H1 (cell line): Measurements from ENCODE around the gene LYRM4. TPM values are rescaled to one million over a fixed set of nuclear protein-coding genes. Genes with fewer than 3 reads are reported as not detected.

Experiments used
- CTCF ChIA-PET: fragments of 300-600 bp; sonication (Branson Sonifier 250); formaldehyde crosslinking; loops from one replicate; lab custom pipeline; 2021; ENCODE audit not compliant: partially characterized antibody; lab: Charles Lee
- POLR2A ChIA-PET: fragments of 300-600 bp; sonication (Branson Sonifier 250); formaldehyde crosslinking; loops from one replicate; lab custom pipeline; 2021; ENCODE audit warnings: inconsistent platforms; ENCODE audit not compliant: partially characterized antibody; lab: Charles Lee
- DNase-seq, 2 experiments: peaks; one replicate each; pipeline versions ENCODE4 v3.0.0 to v3.0.0-alpha.2; 2010 to 2022; ENCODE audit warnings: low spot score in 2 of 2, low read depth in 1 of 2, mixed read lengths in 1 of 2
- FAIRE-seq: peaks from 2 replicates; lab custom pipeline; 2011; peaks lifted over from hg19 to GRCh38; lab: Jason Lieb, UNC
- H2AFZ ChIP-seq: 2 replicates; pipeline ENCODE4 v1.8.1; 2012; ENCODE audit warnings: low read length, inconsistent platforms
- H2AK5ac ChIP-seq: 2 replicates; pipeline ENCODE4 v1.6.1; 2013; ENCODE audit warnings: low read depth, low read length
- H2BK120ac ChIP-seq: replicated peaks from 2 replicates; pipeline ENCODE3; 2013; ENCODE audit warnings: low read depth, low read length, inconsistent platforms
- H2BK12ac ChIP-seq: 2 replicates; pipeline ENCODE4 v1.6.1; 2013; ENCODE audit warnings: low read depth, low read length
- H2BK15ac ChIP-seq: 2 replicates; pipeline ENCODE4 v1.6.1; 2013; ENCODE audit warnings: low read length
- H2BK20ac ChIP-seq: 2 replicates; pipeline ENCODE4 v1.6.1; 2013; ENCODE audit warnings: low read length
- H2BK5ac ChIP-seq: 2 replicates; pipeline ENCODE4 v1.6.1; 2013; ENCODE audit warnings: low read depth, low read length
- H3K14ac ChIP-seq: 2 replicates; pipeline ENCODE4 v1.6.1; 2013; ENCODE audit warnings: inconsistent platforms; ENCODE audit not compliant: insufficient read length
- H3K18ac ChIP-seq: 2 replicates; pipeline ENCODE4 v1.6.1; 2013; ENCODE audit warnings: low read length; ENCODE audit errors: extremely low read depth
- H3K23ac ChIP-seq: 2 replicates; pipeline ENCODE4 v1.6.1; 2013; ENCODE audit warnings: inconsistent platforms; ENCODE audit not compliant: insufficient read length
- H3K23me2 ChIP-seq: 2 replicates; pipeline ENCODE4 v1.6.1; 2013; ENCODE audit warnings: low read depth, low read length
- H3K27ac ChIP-seq: 2 replicates; pipeline ENCODE4 v1.6.1; 2011; ENCODE audit warnings: low read depth, low read length, inconsistent platforms
- H3K27me3 ChIP-seq, 4 experiments: replicated peaks in 1 of 4; 1 replicate in 1 of 4; 2 replicates in 3 of 4; pipeline versions ENCODE4 v1.6.1 to v1.8.1; 2011 to 2013; ENCODE audit warnings: low read length in 3 of 4, mild to moderate bottlenecking in 3 of 4, inconsistent platforms in 2 of 4, mixed read lengths in 2 of 4, moderate library complexity in 1 of 4; ENCODE audit not compliant: control insufficient read depth in 3 of 4, insufficient read depth in 3 of 4; ENCODE audit errors: extremely low read depth in 1 of 4
- H3K36me3 ChIP-seq, 4 experiments: 2 replicates each; pipeline versions ENCODE4 v1.6.1 to v1.8.1; 2011 to 2013; ENCODE audit warnings: mild to moderate bottlenecking in 4 of 4, low read length in 3 of 4, moderate library complexity in 2 of 4, control low read depth in 1 of 4, inconsistent platforms in 1 of 4; ENCODE audit not compliant: insufficient read depth in 4 of 4, control insufficient read depth in 2 of 4
- H3K4ac ChIP-seq: replicated peaks from 2 replicates; pipeline ENCODE3; 2013; ENCODE audit warnings: low read length, low read depth, mixed read lengths, inconsistent platforms; ENCODE audit not compliant: insufficient read length
- H3K4me1 ChIP-seq, 4 experiments: replicated peaks in 1 of 4; 1 replicate in 1 of 4; 2 replicates in 3 of 4; pipeline versions ENCODE4 v1.6.1 to v1.8.1; 2011 to 2013; ENCODE audit warnings: low read length in 3 of 4, inconsistent platforms in 2 of 4, mixed read lengths in 1 of 4; ENCODE audit not compliant: insufficient read depth in 4 of 4, control insufficient read depth in 3 of 4
- H3K4me2 ChIP-seq, 2 experiments: 2 replicates each; pipeline versions ENCODE4 v1.6.1 to v1.8.1; 2011 to 2013; ENCODE audit warnings: low read depth in 2 of 2, low read length in 2 of 2, control low read depth in 1 of 2, inconsistent platforms in 1 of 2, mild to moderate bottlenecking in 1 of 2; ENCODE audit not compliant: insufficient read depth in 1 of 2
- H3K4me3 ChIP-seq, 4 experiments: fragments of 200-600, 300-600 bp in 1 of 4; sonication (generic), shearing (Covaris generic), sonication (Bioruptor Twin) in 1 of 4; 2 replicates each; pipeline versions ENCODE4 v1.5.1 to v1.8.1; 2011 to 2016; ENCODE audit warnings: low read length in 4 of 4, low read depth in 3 of 4, control low read depth in 2 of 4, inconsistent platforms in 2 of 4, mild to moderate bottlenecking in 2 of 4, mixed read lengths in 1 of 4, moderate library complexity in 1 of 4; ENCODE audit not compliant: insufficient read depth in 2 of 4; ENCODE audit errors: extremely low read depth in 1 of 4
- H3K56ac ChIP-seq: replicated peaks from 2 replicates; pipeline ENCODE3; 2013; ENCODE audit warnings: low read depth, mild to moderate bottlenecking, mixed read lengths, low read length, inconsistent platforms; ENCODE audit not compliant: insufficient read length
- H3K79me1 ChIP-seq: 2 replicates; pipeline ENCODE4 v1.6.1; 2013; ENCODE audit warnings: low read depth, low read length, control low read depth
- H3K79me2 ChIP-seq, 2 experiments: 2 replicates each; pipeline versions ENCODE4 v1.6.1 to v1.8.1; 2012 to 2013; ENCODE audit warnings: low read length in 2 of 2, mild to moderate bottlenecking in 2 of 2, inconsistent platforms in 1 of 2; ENCODE audit not compliant: insufficient read depth in 2 of 2, control insufficient read depth in 1 of 2
- H3K9ac ChIP-seq, 4 experiments: replicated peaks in 1 of 4; 1 replicate in 1 of 4; 2 replicates in 3 of 4; pipeline versions ENCODE4 v1.6.1 to v1.8.1; 2011 to 2013; ENCODE audit warnings: low read depth in 3 of 4, low read length in 3 of 4, control low read depth in 2 of 4, mild to moderate bottlenecking in 2 of 4, moderate library complexity in 2 of 4, inconsistent platforms in 1 of 4; ENCODE audit errors: extremely low read depth in 1 of 4
- H3K9me3 ChIP-seq, 2 experiments: 2 replicates each; pipeline versions ENCODE4 v1.6.1 to v1.8.1; 2012 to 2013; ENCODE audit warnings: mild to moderate bottlenecking in 2 of 2, moderate library complexity in 2 of 2, control low read depth in 1 of 2, inconsistent platforms in 1 of 2, low read depth in 1 of 2, low read length in 1 of 2, mixed read lengths in 1 of 2; ENCODE audit not compliant: insufficient read depth in 2 of 2
- H4K20me1 ChIP-seq, 2 experiments: replicated peaks in 1 of 2; 2 replicates each; pipeline versions ENCODE3 to v1.8.1; 2011 to 2013; ENCODE audit warnings: inconsistent platforms in 2 of 2, low read length in 2 of 2, mild to moderate bottlenecking in 1 of 2; ENCODE audit not compliant: insufficient read depth in 2 of 2, control insufficient read depth in 1 of 2
- H4K5ac ChIP-seq: 2 replicates; pipeline ENCODE4 v1.6.1; 2013; ENCODE audit warnings: low read length, low read depth, mixed read lengths, inconsistent platforms; ENCODE audit not compliant: insufficient read length
- H4K8ac ChIP-seq: 2 replicates; pipeline ENCODE4 v1.8.0; 2013; ENCODE audit warnings: mild to moderate bottlenecking, moderate library complexity, low read length, inconsistent platforms; ENCODE audit not compliant: insufficient read depth; ENCODE audit errors: extremely low read depth
- H4K91ac ChIP-seq: replicated peaks from 2 replicates; pipeline ENCODE3; 2013; ENCODE audit warnings: low read length, mixed read lengths, inconsistent platforms; ENCODE audit not compliant: insufficient read length
- ASH2L ChIP-seq: fragments of 200-600, 300-600 bp; sonication (generic); IDR thresholded peaks from one replicate; pipeline ENCODE4 v1.7.1; 2017; ENCODE audit warnings: low read length
- CHD2 ChIP-seq: IDR thresholded peaks from 2 replicates; pipeline ENCODE4 v1.6.1; 2012; ENCODE audit warnings: low read length, improper control_type of control experiment
- EZH2 ChIP-seq: fragments of 200-600 bp; sonication (generic); IDR thresholded peaks from 2 replicates; pipeline ENCODE4 v1.7.1; 2012; ENCODE audit warnings: low read depth, mild to moderate bottlenecking, moderate library complexity, low read length, inconsistent platforms; ENCODE audit not compliant: severe bottlenecking
- JUND ChIP-seq: IDR thresholded peaks from 2 replicates; pipeline ENCODE4 v1.6.1; 2011; ENCODE audit warnings: mild to moderate bottlenecking, improper control_type of control experiment, low read length
- KDM1A ChIP-seq: fragments of 200-600, 300-600 bp; sonication (generic); IDR thresholded peaks from 2 replicates; pipeline ENCODE4 v1.7.1; 2016; ENCODE audit warnings: mild to moderate bottlenecking, low read length, borderline replicate concordance
- POLR2AphosphoS5 ChIP-seq: IDR thresholded peaks from 2 replicates; pipeline ENCODE4 v1.6.1; 2011; ENCODE audit warnings: low read depth, low read length
- POU5F1 ChIP-seq: IDR thresholded peaks from 2 replicates; pipeline ENCODE4 v1.6.1; 2011; ENCODE audit warnings: low read depth, mild to moderate bottlenecking, low read length, moderate library complexity
- SIRT6 ChIP-seq: IDR thresholded peaks from one replicate; pipeline ENCODE4 v1.7.1; 2012; ENCODE audit warnings: low read length, inconsistent platforms
- SP2 ChIP-seq: IDR thresholded peaks from 2 replicates; pipeline ENCODE4 v1.6.1; 2012; ENCODE audit warnings: mild to moderate bottlenecking, low read length, inconsistent platforms
- SUZ12 ChIP-seq: fragments of 200-600 bp; sonication (generic); IDR thresholded peaks from 2 replicates; pipeline ENCODE4 v1.6.1; 2012; ENCODE audit warnings: mild to moderate bottlenecking, inconsistent platforms, low read length, moderate library complexity, mixed read lengths
- WGBS, 2 experiments: shearing (Covaris generic) in 1 of 2; methylation state at CpG; one replicate each; pipeline versions ENCODE4 v1.1.6 to v1.1.7; 2013 to 2015; ENCODE audit warnings: low lambda C conversion rate in 2 of 2, mixed read lengths in 2 of 2, inconsistent platforms in 1 of 2, low coverage in 1 of 2, missing lambda C conversion rate in 1 of 2; ENCODE audit not compliant: insufficient replicate concordance in 2 of 2, insufficient coverage in 1 of 2, insufficient read length in 1 of 2; ENCODE audit errors: extremely low coverage in 1 of 2, missing lambda C conversion rate in 1 of 2; 5-methylcytosine and 5-hydroxymethylcytosine counted together
- polyA plus RNA-seq, 7 experiments: library from polyadenylated mRNA; depleted of rRNA in 3 of 7; stranded (reverse) in 5 of 7; unstranded in 2 of 7; fragments of >200 nt in 5 of 7; fragments of 200-250 nt in 2 of 7; gene quantifications; 1 replicate in 5 of 7; 2 replicates in 1 of 7; 4 replicates in 1 of 7; pipeline versions ENCODE4 v1.2.1 to v1.2.3, GENCODE V29; 2011 to 2013; ENCODE audit warnings: missing spikeins in 2 of 7, mixed read lengths in 2 of 7
- total RNA-seq: library from RNA; stranded (reverse); fragmentation: NEBNext Ultra II Directional; extraction: Animal tissue kit (Norgen Biotek cat#: 25700); gene quantifications from 2 replicates; pipeline ENCODE4 v1.2.1, GENCODE V29; 2021

LYRM4 gene
- total and polyA plus RNA-seq, 2 of the 8 experiments (the other 6 are each of a cell fraction or from before 2014, with no cell fraction given): 56.6 to 62.8 TPM

DNA sequence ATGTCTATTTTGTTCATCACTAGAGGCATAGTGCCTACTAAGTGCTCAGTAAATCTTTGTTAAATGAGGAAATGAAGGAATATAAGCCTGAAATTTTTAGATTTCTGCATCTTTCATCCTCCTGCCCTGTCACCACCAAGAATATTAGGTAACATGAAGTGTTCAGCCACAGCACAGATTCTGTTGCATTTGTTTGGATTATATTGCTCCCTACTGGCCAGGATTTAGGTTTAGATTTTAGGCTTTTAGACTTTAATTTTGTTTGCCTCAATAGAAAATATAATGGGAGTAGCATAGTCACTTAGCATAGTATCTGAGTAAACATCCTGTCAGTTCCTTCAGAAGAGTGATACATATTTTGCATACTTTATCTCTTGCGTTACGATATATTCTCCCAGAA is 14.7 kb upstream of the LYRM4 start:
- no peak overlapping the region for H4K8ac ChIP-seq
- H3K14ac ChIP-seq: no peak overlapping the region
- H3K27me3 ChIP-seq: no peaks in the 10 kb centered on the region
- POLR2A ChIA-PET: interaction anchor here (0.9 to 1.5 kb wide), 3 partner anchors 8 to 16 kb away, joined by 3 to 5 read pairs (median 4); partner anchors contain the start of genes FARS2 and LYRM4
- H2AFZ ChIP-seq: no peak overlapping the region
- H4K20me1 ChIP-seq: peaks cover 0 to 3% of the 10 kb centered on the region in 2 experiments
- H2BK15ac ChIP-seq: no peak overlapping the region
- H3K9me3 ChIP-seq: no peaks in the 10 kb centered on the region
- no peak overlapping the region for H3K4ac ChIP-seq
- CTCF ChIA-PET: interaction anchor here (1.0 to 2.1 kb wide), 4 partner anchors 9 to 61 kb away, joined by 3 to 8 read pairs (median 6); no protein-coding TSS in a partner anchor
- FAIRE-seq: no peak
- H4K91ac ChIP-seq: no peak overlapping the region
- no peak overlapping the region for H3K4me2 ChIP-seq
- H3K27ac ChIP-seq: no peak overlapping the region
- H3K9ac ChIP-seq: no peak overlapping the region
- no peak overlapping the region for H3K4me3 ChIP-seq
- no peak overlapping the region for H4K5ac ChIP-seq
- peaks cover 0 to 9% (median 0%) of the 10 kb centered on the region in 4 experiments; a peak in 1 of 7 replicates for H3K4me1 ChIP-seq
- H3K18ac ChIP-seq: no peak overlapping the region
- no peak overlapping the region for H2BK5ac ChIP-seq
- no peak overlapping the region for H3K23ac ChIP-seq
- H3K79me1 ChIP-seq: peaks cover 2% of the 10 kb centered on the region; the same call in 1 of the 2 replicates
- no peak for DNase-seq
- no peak overlapping the region for H2BK20ac ChIP-seq
- no peak overlapping the region for H2BK120ac ChIP-seq
- no peaks in the 10 kb centered on the region for H3K36me3 ChIP-seq
- H2AK5ac ChIP-seq: no peak overlapping the region
- H2BK12ac ChIP-seq: no peak overlapping the region
- 84% methylated on average over 2 of the region's 2 CpGs; no CpG with 5 or more reads in 1 of the 2 experiments for WGBS, 2 experiments
- no peak overlapping the region for H3K56ac ChIP-seq
- H3K79me2 ChIP-seq: peaks cover 0 to 4% of the 10 kb centered on the region in 2 experiments; a peak in 1 of 4 replicates
- H3K23me2 ChIP-seq: no peaks in the 10 kb centered on the region
- TF ChIP-seq SUZ12 (no peak), POU5F1 (no peak), POLR2AphosphoS5 (no peak), ASH2L (no peak), KDM1A (no peak), SIRT6 (no peak), EZH2 (no peak), JUND (no peak), SP2 (no peak), CHD2 (no peak)
